HCT116 (cell line): ENCODE data around the gene SLC7A7. TPM values are rescaled to one million over a fixed set of nuclear protein-coding genes. Genes with fewer than 3 reads are reported as not detected.
A peak's percentile ranks its signal among the peaks of the same experiment; 100 is the strongest.

ENCODE experiments used
- ATAC-seq: fragments of 200-7000 bp; cut with Tn5 transposase; 2 replicates; pipeline ENCODE4 v1.9.1; 2020; ENCODE audit warnings: mild to moderate bottlenecking, moderate library complexity
- BruUV-seq: library from RNA; stranded (reverse); fragments of 400-500 nt; replicated peaks from 2 replicates; lab custom pipeline; 2021; lab: Mats Ljungman, UMichigan
- CTCF ChIA-PET: fragments of 300-600 bp; sonication (Branson Sonifier 250); formaldehyde crosslinking; loops from one replicate; lab custom pipeline; 2021; ENCODE audit warnings: antibody characterized with exemption; lab: Charles Lee
- POLR2A ChIA-PET: fragments of 300-600, 350-600 bp; sonication (Branson Sonifier 250); formaldehyde crosslinking; loops from one replicate; lab custom pipeline; 2021; ENCODE audit warnings: antibody characterized with exemption; lab: Charles Lee
- RAD21 ChIA-PET, 2 experiments: fragments of 300-600 bp; sonication (Branson Sonifier 250); formaldehyde crosslinking; loops; one replicate each; lab custom pipeline; 2023; ENCODE audit warnings: low total read pairs in 2 of 2; ENCODE audit not compliant: uncharacterized antibody in 2 of 2, unreplicated experiment in 2 of 2, low non-redundant PET in 1 of 2; lab: Charles Lee
- DNase-seq: peaks from one replicate; pipeline ENCODE4 v3.0.0-alpha.2; 2010; ENCODE audit warnings: low read depth, low spot score
- H2AFZ ChIP-seq: fragments of 200-600 bp; shearing (Covaris generic), sonication (generic); 2 replicates; pipeline ENCODE4 v1.6.1; 2017; ENCODE audit warnings: low read depth, mixed run types, mixed read lengths, antibody characterized with exemption, low read length; ENCODE audit not compliant: poor library complexity, severe bottlenecking
- H3K27ac ChIP-seq: 2 replicates; pipeline ENCODE4 v1.5.1; 2012; ENCODE audit warnings: low read depth, low read length
- H3K27me3 ChIP-seq: fragments of 200-600 bp; sonication (generic); 2 replicates; pipeline ENCODE4 v1.6.1; 2016; ENCODE audit warnings: mixed run types, low read length, mixed read lengths; ENCODE audit not compliant: insufficient read depth
- H3K36me3 ChIP-seq, 2 experiments: fragments of 200-500 bp in 1 of 2; fragments of 200-600 bp in 1 of 2; sonication (Bioruptor generic) in 1 of 2; sonication (generic) in 1 of 2; 2 replicates each; pipeline versions ENCODE4 v1.5.1 to v1.6.1; 2014 to 2016; ENCODE audit warnings: low read length in 2 of 2, inconsistent platforms in 1 of 2, mixed read lengths in 1 of 2, mixed run types in 1 of 2; ENCODE audit not compliant: insufficient read depth in 2 of 2, control insufficient read depth in 1 of 2
- H3K4me1 ChIP-seq, 2 experiments: fragments of 200-600 bp in 1 of 2; sonication (generic) in 1 of 2; 2 replicates each; pipeline versions ENCODE4 v1.5.1 to v1.6.1; 2012 to 2017; ENCODE audit warnings: low read length in 2 of 2, inconsistent platforms in 1 of 2, mild to moderate bottlenecking in 1 of 2, mixed read lengths in 1 of 2, mixed run types in 1 of 2, moderate library complexity in 1 of 2; ENCODE audit not compliant: insufficient read depth in 2 of 2, control insufficient read depth in 1 of 2
- H3K4me2 ChIP-seq: fragments of 200-600 bp; sonication (generic); 2 replicates; pipeline ENCODE4 v1.6.1; 2017; ENCODE audit warnings: mixed run types, low read length, mixed read lengths
- H3K4me3 ChIP-seq, 2 experiments: fragments of 200-600 bp in 1 of 2; sonication (generic) in 1 of 2; replicated peaks in 1 of 2; 2 replicates each; pipeline ENCODE4 v1.5.1; 2011 to 2016; ENCODE audit warnings: low read length in 2 of 2, control low read depth in 1 of 2, low read depth in 1 of 2, mild to moderate bottlenecking in 1 of 2, mixed read lengths in 1 of 2, mixed run types in 1 of 2
- H3K79me2 ChIP-seq: fragments of 200-600 bp; sonication (generic); 2 replicates; pipeline ENCODE4 v1.6.1; 2017; ENCODE audit warnings: mild to moderate bottlenecking, mixed run types, low read length, moderate library complexity, mixed read lengths; ENCODE audit not compliant: insufficient read depth
- H3K9ac ChIP-seq: fragments of 200-600 bp; sonication (generic); 2 replicates; pipeline ENCODE4 v1.6.1; 2016; ENCODE audit warnings: low read length, mixed read lengths
- H3K9me2 ChIP-seq: fragments of 200-600 bp; sonication (generic), shearing (Covaris generic); 2 replicates; pipeline ENCODE4 v1.6.1; 2017; ENCODE audit warnings: mixed run types, mild to moderate bottlenecking, moderate library complexity; ENCODE audit not compliant: insufficient read depth
- H3K9me3 ChIP-seq, 2 experiments: fragments of 200-500 bp in 1 of 2; fragments of 200-600 bp in 1 of 2; sonication (Bioruptor generic) in 1 of 2; sonication (generic) in 1 of 2; 2 replicates each; pipeline ENCODE4 v1.6.1; 2014 to 2017; ENCODE audit warnings: low read length in 2 of 2, mixed read lengths in 2 of 2, inconsistent platforms in 1 of 2, low read depth in 1 of 2, mild to moderate bottlenecking in 1 of 2, mixed run types in 1 of 2, moderate library complexity in 1 of 2; ENCODE audit not compliant: control insufficient read depth in 1 of 2, insufficient read depth in 1 of 2
- H4K20me1 ChIP-seq: fragments of 200-600 bp; sonication (generic), shearing (Covaris generic); 2 replicates; pipeline ENCODE4 v1.6.1; 2017; ENCODE audit warnings: mixed run types, mild to moderate bottlenecking, moderate library complexity; ENCODE audit not compliant: insufficient read depth
- POLR2A ChIP-seq: IDR thresholded peaks from 2 replicates; pipeline ENCODE4 v1.7.0; 2011; ENCODE audit warnings: borderline replicate concordance; ENCODE audit not compliant: insufficient read depth, insufficient read length; ENCODE audit errors: extremely low read depth
- REST ChIP-seq: IDR thresholded peaks from 2 replicates; pipeline ENCODE4 v1.6.1; 2012; ENCODE audit warnings: low read depth
- intact Hi-C: fragments of 100-400 bp; cut with micrococcal nuclease; formaldehyde crosslinking; loops from 2 replicates; pipeline ENCODE4 v1.10.0; 2022
- total RNA-seq: library from RNA; stranded (reverse); gene quantifications from one replicate; pipeline ENCODE4 v1.2.1, GENCODE V29; 2021; ENCODE audit not compliant: unreplicated experiment

Gene SLC7A7
- total RNA-seq, 1 experiment from 2014 or later, result 0.27 TPM

DNA sequence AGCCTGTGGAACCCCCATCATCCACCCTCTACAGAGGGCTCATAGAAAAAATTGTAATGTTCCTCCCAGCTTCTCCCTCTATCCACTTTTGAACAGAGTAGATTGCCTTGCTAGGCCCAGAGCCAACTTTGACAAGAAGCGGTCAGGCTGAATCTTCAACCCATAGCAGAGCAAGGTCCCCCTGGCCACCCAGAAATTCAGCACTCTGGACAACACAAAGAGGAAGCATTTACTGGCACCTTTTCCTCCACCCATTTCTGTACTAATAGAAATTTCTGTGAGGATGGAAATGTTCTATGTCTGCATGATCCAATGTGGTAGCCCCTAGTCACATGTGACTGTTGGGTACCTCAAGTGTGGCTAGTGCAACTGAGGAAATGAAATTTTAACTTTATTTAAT lies 91.4 kb downstream of the SLC7A7 start:
- H3K27ac ChIP-seq, result no peak overlapping the region
- H3K9ac ChIP-seq, result no peak overlapping the region
- intact Hi-C loops, result no loop called here
- H3K4me1 ChIP-seq, result no peaks in the 10 kb centered on the region
- H3K9me2 ChIP-seq, result no peaks in the 10 kb centered on the region
- no peaks in the 10 kb centered on the region for H3K9me3 ChIP-seq
- H3K4me3 ChIP-seq, result no peak overlapping the region
- no peak overlapping the region for H3K4me2 ChIP-seq
- H2AFZ ChIP-seq, result no peak overlapping the region
- TF ChIP-seq REST (peak; percentile 17; the same call in 1 of the 2 replicates), POLR2A (no peak)
- TF ChIP-seq, all 23 proteins: peak for 1
- no peaks in the 10 kb centered on the region for H4K20me1 ChIP-seq
- DNase-seq, result no peak
- CTCF ChIA-PET, result no interaction called here
- POLR2A ChIA-PET, result no interaction called here
- H3K36me3 ChIP-seq, result no peaks in the 10 kb centered on the region
- H3K79me2 ChIP-seq, result no peaks in the 10 kb centered on the region
- BruUV-seq, result no TSS peak
- H3K27me3 ChIP-seq, result no peaks in the 10 kb centered on the region
- RAD21 ChIA-PET, result no interaction called here
- no peak for ATAC-seq

Other genes starting within 250 kb of the SLC7A7 start
- 162 TPM for gene DAD1, start 226.2 kb downstream of the SLC7A7 start, total RNA-seq
- 9.4 TPM for gene ABHD4, start 217.1 kb downstream of the SLC7A7 start, total RNA-seq
- gene OR6J1, start 171.1 kb downstream of the SLC7A7 start, total RNA-seq, result not detected
- 146 TPM for gene OXA1L, start 48.7 kb downstream of the SLC7A7 start, total RNA-seq
- gene MRPL52, start 14.5 kb upstream of the SLC7A7 start, total RNA-seq, result 134 TPM
- 17.8 TPM for gene MMP14, start 21.1 kb upstream of the SLC7A7 start, total RNA-seq
- 42.7 TPM for gene LRP10, start 56.3 kb upstream of the SLC7A7 start, total RNA-seq
- gene REM2, start 67.8 kb upstream of the SLC7A7 start, total RNA-seq, result 0.47 TPM
- 67.2 TPM for gene RBM23, start 103.7 kb upstream of the SLC7A7 start, total RNA-seq
- 186 TPM for gene PRMT5, start 113.9 kb upstream of the SLC7A7 start, total RNA-seq
- 48.7 TPM for gene HAUS4, start 141.7 kb upstream of the SLC7A7 start, total RNA-seq
- gene AJUBA, start 167.1 kb upstream of the SLC7A7 start, total RNA-seq, result 39.7 TPM
- gene C14orf93, start 194.7 kb upstream of the SLC7A7 start, total RNA-seq, result 13.7 TPM
- gene PSMB5, start 219.5 kb upstream of the SLC7A7 start, total RNA-seq, result 212 TPM
- gene PSMB11, start 226.8 kb upstream of the SLC7A7 start, total RNA-seq, result not detected
- 19.3 TPM for gene CDH24, start 242.1 kb upstream of the SLC7A7 start, total RNA-seq